AG04449 (cell line): ENCODE results near the gene LCE6A.

Source experiments
- CTCF ChIA-PET: fragments of 350-600 bp; formaldehyde crosslinking; extraction: SDS; loops from one replicate; lab custom pipeline; 2021; ENCODE audit warnings: antibody characterized with exemption; lab: Yijun Ruan, JAX
- POLR2A ChIA-PET: fragments of 400-600, 350-600 bp; formaldehyde crosslinking; extraction: SDS; loops from one replicate; lab custom pipeline; 2020; ENCODE audit warnings: antibody characterized with exemption, inconsistent platforms; lab: Yijun Ruan, JAX
- DNase-seq: peaks from one replicate; pipeline ENCODE4 v3.0.0-alpha.2; 2010; ENCODE audit warnings: low read depth, low spot score
- H3K4me3 ChIP-seq: 2 replicates; pipeline ENCODE4 v1.5.1; 2011; ENCODE audit warnings: low read depth, mild to moderate bottlenecking, control low read depth, low read length
- TF ChIP-seq, protein P1 (sequence below): IDR thresholded peaks from one replicate; pipeline ENCODE4 v1.5.1; 2011; ENCODE audit warnings: mild to moderate bottlenecking, moderate library complexity, low read length, control low read depth, inconsistent platforms; ENCODE audit not compliant: insufficient read depth; ENCODE audit errors: missing control alignments

Gene LCE6A

DNA sequence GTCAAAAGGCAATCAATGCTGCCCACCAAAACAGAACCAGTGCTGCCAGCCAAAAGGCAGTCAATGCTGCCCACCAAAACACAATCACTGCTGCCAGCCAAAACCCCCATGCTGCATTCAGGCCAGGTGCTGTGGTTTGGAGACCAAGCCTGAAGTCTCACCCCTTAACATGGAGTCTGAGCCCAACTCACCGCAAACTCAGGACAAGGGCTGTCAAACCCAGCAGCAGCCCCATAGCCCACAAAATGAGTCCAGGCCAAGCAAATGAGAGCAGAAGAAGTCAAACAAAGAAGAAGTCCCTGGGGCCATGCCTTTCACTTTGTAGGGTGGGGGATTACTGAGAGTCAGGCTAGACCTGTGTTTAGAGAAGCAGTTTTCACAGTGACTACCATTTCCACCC lies 41.9 kb downstream of the LCE6A start:
- POLR2A ChIA-PET, result no interaction called here
- no peak for DNase-seq
- no peak overlapping the region for H3K4me3 ChIP-seq
- CTCF ChIA-PET, result interaction anchor here (0.9 to 6.2 kb wide), 4 partner anchors 9 to 41 kb away, joined by 3 to 42 read pairs (median 4); no protein-coding TSS in a partner anchor
- TF ChIP-seq, protein P1, sequence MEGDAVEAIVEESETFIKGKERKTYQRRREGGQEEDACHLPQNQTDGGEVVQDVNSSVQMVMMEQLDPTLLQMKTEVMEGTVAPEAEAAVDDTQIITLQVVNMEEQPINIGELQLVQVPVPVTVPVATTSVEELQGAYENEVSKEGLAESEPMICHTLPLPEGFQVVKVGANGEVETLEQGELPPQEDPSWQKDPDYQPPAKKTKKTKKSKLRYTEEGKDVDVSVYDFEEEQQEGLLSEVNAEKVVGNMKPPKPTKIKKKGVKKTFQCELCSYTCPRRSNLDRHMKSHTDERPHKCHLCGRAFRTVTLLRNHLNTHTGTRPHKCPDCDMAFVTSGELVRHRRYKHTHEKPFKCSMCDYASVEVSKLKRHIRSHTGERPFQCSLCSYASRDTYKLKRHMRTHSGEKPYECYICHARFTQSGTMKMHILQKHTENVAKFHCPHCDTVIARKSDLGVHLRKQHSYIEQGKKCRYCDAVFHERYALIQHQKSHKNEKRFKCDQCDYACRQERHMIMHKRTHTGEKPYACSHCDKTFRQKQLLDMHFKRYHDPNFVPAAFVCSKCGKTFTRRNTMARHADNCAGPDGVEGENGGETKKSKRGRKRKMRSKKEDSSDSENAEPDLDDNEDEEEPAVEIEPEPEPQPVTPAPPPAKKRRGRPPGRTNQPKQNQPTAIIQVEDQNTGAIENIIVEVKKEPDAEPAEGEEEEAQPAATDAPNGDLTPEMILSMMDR, result no peak

DNA sequence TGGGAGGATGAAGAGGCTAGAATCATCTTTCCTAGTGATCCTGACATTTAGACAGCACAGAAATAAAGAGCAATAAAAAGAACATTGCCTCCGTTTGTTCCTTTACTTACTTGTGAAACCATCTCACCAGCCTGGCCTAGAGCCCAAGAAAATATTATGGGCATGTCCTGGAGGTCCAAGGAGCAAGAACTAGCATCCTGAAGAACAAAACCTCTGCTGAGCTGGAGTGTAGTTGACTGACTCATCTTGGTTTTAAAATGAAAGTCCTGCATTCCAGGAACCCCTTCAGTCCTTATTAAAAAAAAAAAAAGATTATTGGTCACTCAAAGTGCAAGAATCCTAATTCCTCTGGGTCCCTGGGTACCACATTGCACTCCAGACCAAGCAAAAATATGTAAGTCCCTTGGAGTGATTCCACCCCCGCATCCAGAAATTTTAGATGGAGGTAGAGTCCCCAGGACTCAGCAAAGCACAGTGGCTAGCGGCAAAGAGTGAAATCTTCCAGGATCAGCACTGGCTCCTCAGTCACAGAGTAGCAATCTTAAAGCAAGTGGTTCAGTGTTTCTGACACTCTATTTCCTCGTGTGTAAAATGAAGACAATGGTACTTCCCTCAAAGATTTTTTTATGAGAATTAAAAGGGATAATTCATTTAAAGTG lies 42.4 kb downstream of the LCE6A start:
- TF ChIP-seq, protein P1, result no peak
- no peak overlapping the region for H3K4me3 ChIP-seq
- DNase-seq, result peak; percentile 60
- ChIA-PET POLR2A (no interaction called here), CTCF (interaction anchor here (0.9 to 6.2 kb wide), 3 partner anchors 9 to 41 kb away, joined by 3 to 42 read pairs (median 3); no protein-coding TSS in a partner anchor)

DNA sequence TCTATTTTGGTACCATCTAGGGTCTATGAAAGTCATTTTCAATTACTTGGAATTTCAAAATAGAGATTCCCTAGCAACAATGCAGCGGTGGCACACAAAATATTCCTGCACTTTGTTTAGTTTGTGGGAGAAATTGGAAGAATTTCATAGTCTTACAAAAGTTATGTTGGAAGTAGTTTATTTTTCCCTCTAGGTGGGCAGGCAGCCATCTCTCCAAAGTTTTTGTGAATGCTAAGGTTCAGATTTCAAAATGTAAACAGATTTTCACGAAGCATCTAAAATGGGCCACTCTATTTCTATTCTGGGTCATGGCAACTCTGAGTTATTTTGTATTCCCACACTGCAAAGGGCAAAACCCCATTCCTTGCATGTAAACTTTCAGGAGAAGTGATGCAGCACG lies 43.4 kb downstream of the LCE6A start:
- CTCF ChIA-PET, result interaction anchor here (2.9 to 6.2 kb wide), 2 partner anchors 15 to 39 kb away, joined by 13 to 42 read pairs; no protein-coding TSS in a partner anchor
- no peak overlapping the region for H3K4me3 ChIP-seq
- POLR2A ChIA-PET, result no interaction called here
- TF ChIP-seq, protein P1, result no peak
- DNase-seq, result peak; percentile 17

DNA sequence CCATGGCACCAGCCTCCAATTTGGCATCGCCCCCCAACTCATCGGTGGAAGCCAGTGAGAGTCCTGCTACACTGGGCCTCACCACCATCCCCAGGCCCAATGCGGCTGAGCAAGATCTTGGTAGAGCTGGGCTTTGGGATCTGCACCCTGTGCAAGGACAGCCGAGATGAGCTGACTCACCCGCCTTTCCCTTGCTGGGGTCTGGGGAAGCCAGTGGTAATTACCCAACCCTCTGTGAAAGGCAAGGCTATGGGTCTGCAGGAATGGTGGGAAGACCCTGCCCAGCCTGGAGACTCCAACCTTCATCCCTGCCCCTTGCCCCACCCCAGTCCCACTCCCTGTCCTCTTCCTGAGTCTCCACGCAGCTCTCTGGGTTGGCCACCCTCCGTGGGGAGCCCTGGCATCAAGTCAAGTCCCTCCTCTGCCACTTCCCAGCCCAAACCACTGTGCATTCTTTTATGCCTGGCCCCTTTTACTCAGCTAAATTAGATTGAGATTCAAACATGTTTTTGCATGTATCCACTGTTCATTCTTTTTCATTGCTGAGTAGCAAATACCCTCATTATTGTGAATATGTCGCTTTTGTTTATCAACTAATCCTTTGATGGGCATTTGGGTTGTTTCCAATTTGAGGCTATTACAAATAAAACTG lies 44.2 kb downstream of the LCE6A start:
- POLR2A ChIA-PET, result no interaction called here
- DNase-seq, result no peak
- H3K4me3 ChIP-seq, result no peak overlapping the region
- TF ChIP-seq, protein P1, result no peak
- CTCF ChIA-PET, result interaction anchor here (1.0 to 6.2 kb wide), 3 partner anchors 10 to 39 kb away, joined by 4 to 42 read pairs (median 13); no protein-coding TSS in a partner anchor

DNA sequence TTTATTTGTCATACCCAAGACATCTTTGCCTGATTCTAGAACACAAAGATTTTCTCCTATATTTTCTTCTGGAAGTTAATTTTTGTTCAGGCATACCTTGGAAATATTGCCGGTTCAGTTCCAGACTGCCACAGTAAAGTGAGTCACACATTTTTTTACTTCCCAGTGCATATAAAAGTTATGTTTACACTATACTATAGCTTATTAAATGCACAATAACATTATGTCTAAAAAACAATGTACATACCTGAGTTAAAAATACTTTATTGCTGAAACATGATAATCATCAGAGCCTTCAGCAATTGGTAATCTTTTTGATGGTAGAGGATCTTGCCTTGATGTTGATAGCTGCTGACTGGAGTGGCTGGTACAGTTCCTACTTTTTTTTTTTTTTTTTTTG lies 45.5 kb downstream of the LCE6A start:
- POLR2A ChIA-PET, result no interaction called here

More for the DNA sequence above, 45.5 kb downstream of the LCE6A start:
- no peak overlapping the region for H3K4me3 ChIP-seq
- DNase-seq, result no peak
- TF ChIP-seq, protein P1, result no peak
- CTCF ChIA-PET, result interaction anchor here (1.0 to 6.2 kb wide), 3 partner anchors 9 to 37 kb away, joined by 4 to 42 read pairs (median 13); no protein-coding TSS in a partner anchor
